Measurements from ENCODE around the gene RAVER2.

Gene RAVER2

DNA sequence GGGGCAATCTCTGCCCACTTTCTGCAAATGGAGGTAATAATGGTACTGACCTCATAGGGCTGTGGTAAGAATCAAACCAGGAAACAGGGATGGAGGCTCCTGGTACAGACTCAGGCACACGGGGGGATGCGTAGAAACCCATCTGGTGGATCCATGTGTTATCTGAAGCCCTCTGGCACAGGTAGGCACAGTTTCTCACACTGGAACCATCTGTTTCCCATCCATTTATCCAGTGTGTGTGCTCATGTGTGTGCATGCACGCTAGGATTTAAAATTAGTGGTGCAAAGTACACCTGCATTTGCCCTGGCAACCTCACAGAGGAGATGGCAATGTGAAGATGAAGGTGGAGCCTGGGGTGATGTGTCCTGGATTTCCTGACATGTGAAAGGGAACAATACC is 103.3 kb downstream of the RAVER2 start:
- TF ChIP-seq, protein P1, sequence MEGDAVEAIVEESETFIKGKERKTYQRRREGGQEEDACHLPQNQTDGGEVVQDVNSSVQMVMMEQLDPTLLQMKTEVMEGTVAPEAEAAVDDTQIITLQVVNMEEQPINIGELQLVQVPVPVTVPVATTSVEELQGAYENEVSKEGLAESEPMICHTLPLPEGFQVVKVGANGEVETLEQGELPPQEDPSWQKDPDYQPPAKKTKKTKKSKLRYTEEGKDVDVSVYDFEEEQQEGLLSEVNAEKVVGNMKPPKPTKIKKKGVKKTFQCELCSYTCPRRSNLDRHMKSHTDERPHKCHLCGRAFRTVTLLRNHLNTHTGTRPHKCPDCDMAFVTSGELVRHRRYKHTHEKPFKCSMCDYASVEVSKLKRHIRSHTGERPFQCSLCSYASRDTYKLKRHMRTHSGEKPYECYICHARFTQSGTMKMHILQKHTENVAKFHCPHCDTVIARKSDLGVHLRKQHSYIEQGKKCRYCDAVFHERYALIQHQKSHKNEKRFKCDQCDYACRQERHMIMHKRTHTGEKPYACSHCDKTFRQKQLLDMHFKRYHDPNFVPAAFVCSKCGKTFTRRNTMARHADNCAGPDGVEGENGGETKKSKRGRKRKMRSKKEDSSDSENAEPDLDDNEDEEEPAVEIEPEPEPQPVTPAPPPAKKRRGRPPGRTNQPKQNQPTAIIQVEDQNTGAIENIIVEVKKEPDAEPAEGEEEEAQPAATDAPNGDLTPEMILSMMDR (conservative IDR thresholded peaks at IDR 0.05; ENCODE audit: low read depth) = no peak
- no peak overlapping the region for H3K27ac ChIP-seq
- no peak for DNase-seq (ENCODE audit: low spot score)
- POLR2A ChIA-PET (ENCODE audit: low non-redundant PET) = no interaction called here
- CTCF ChIA-PET = interaction anchor here (0.6 to 1.1 kb wide), 2 partner anchors 25 to 1193 kb away, joined by 3 to 4 read pairs; no protein-coding TSS in a partner anchor

DNA sequence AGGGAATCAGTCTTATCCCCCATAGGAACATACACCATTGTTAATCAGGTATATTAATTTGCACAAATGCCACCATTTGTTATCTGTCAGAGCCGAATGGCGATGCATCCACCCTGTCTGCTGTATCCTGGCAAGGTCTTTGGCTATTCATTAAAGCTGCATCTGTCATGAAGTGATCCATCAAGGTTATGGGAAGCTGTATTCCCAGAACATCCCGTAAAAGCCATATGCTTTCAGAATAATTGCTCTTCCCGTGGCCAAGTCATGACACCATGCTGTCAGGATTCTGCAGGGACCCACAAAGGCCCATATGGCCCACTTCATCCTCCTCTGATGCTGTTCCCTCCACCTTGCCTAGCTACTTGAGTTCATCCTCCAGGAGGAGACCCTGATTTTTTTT is 103.9 kb downstream of the RAVER2 start:
- ChIA-PET CTCF (interaction anchor here (0.6 to 1.1 kb wide), 2 partner anchors 25 to 1194 kb away, joined by 3 to 4 read pairs; no protein-coding TSS in a partner anchor), POLR2A (ENCODE audit: low non-redundant PET) (no interaction called here)
- no peak for DNase-seq (ENCODE audit: low spot score)
- TF ChIP-seq, protein P1 (conservative IDR thresholded peaks at IDR 0.05; ENCODE audit: low read depth) = no peak
- H3K27ac ChIP-seq = no peak overlapping the region

DNA sequence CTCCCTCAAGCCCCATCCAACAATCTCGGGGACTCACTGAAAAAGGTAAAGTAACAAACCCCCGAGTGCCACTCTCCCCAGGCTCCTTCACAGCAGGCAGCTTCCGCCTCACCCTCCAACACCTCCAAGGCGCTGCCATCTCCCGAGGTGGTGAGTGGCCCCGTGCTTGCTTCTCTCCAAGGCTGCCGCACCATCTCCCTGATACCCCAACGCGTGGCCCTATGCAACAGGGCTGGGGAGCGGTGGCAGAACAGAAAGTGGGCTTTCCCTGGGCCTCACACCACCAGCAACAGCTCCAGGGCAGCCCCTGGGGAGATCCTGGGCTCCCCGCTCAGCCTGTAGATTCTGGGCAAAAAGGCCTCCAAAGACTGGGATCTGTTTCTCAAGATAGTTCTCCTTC is 105.1 kb downstream of the RAVER2 start:
- TF ChIP-seq, protein P1 (conservative IDR thresholded peaks at IDR 0.05; ENCODE audit: low read depth) = no peak
- DNase-seq (ENCODE audit: low spot score) = no peak
- ChIA-PET POLR2A (ENCODE audit: low non-redundant PET) (no interaction called here), CTCF (no interaction called here)
- no peak overlapping the region for H3K27ac ChIP-seq

DNA sequence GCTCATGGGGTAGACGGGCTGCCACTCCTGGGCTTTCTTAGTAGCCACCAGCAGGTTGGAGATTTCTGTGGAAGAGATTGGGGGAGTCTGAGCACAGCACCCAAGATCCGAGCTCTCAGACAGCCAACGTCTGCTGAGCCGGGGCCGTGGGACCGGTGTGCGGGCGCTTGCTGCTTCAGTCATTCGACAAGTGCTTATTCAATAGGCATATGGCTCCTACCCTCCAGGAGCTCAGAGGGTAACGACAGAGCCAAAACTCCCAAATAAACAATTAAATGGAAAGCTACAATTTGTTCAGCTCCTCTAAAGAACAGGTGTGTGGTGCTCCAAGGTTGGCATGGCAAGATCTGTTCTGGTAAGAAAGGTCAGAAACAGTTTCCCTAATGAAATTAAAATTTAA is 106.0 kb downstream of the RAVER2 start:
- TF ChIP-seq, protein P1 (conservative IDR thresholded peaks at IDR 0.05; ENCODE audit: low read depth) = no peak
- no peak overlapping the region for H3K27ac ChIP-seq
- ChIA-PET CTCF (no interaction called here), POLR2A (ENCODE audit: low non-redundant PET) (no interaction called here)
- no peak for DNase-seq (ENCODE audit: low spot score)

DNA sequence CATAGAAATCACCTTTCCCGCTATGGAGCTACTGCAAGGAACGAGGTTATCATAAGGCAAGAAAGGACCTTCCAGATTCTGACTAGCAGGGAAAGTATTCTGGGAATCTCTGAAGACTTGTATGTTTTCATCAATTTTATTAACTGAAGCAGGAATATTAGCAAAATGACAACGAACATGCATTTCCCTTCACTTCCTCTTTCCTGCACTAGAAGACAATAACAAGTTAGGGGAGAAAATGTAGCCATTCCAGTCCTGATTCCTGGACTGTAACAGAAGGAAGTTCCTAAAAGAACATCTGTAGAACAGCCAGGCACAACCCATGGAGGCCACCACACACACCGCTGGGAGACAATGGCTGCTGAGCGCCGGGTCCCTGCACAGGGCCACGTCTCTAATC is 106.8 kb downstream of the RAVER2 start:
- ChIA-PET CTCF (no interaction called here), POLR2A (ENCODE audit: low non-redundant PET) (no interaction called here)
- H3K27ac ChIP-seq = no peak overlapping the region
- DNase-seq (ENCODE audit: low spot score) = no peak
- TF ChIP-seq, protein P1 (conservative IDR thresholded peaks at IDR 0.05; ENCODE audit: low read depth) = no peak

DNA sequence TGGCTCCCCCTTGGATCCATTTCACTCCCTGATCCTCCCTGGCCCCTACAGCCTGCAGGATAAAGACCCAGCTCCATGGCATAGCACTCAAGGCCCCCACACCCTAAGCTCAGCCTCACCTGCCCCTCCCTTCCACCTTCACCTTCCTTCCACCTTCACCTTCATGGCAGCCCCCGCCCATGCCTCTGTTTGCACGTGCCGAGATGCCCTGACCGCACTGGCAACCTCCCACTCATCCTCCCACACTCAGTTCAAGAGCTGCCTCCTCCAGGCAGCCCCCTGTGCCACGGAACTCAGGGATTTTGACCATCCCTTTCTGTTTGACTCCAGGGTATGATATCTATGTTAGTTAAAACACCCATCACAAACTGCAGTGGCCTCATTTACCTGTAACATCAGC is 109.8 kb downstream of the RAVER2 start:
- TF ChIP-seq, protein P1 (conservative IDR thresholded peaks at IDR 0.05; ENCODE audit: low read depth) = no peak
- ChIA-PET CTCF (no interaction called here), POLR2A (ENCODE audit: low non-redundant PET) (no interaction called here)
- H3K27ac ChIP-seq = no peak overlapping the region
- no peak for DNase-seq (ENCODE audit: low spot score)

DNA sequence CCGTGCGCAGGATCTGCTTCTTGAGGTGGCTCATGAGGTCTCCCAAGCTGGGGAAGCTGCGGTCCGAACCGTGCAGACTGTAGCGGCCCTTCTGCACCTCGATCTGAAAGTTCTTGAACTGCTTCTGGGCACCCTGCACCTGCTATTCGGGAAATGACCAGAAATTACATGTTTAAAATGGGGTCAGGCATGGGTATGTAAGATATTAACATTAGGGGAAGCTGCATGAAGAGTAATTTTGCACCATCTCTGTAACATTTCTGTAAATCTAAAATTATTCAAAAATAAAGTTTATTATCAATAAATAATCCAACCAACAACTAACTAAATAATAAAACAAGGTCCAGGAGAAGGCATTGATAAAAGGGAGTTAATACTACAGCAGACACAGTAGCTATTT is 110.7 kb downstream of the RAVER2 start:
- TF ChIP-seq, protein P1 (conservative IDR thresholded peaks at IDR 0.05; ENCODE audit: low read depth) = no peak
- no peak for DNase-seq (ENCODE audit: low spot score)
- ChIA-PET POLR2A (ENCODE audit: low non-redundant PET) (no interaction called here), CTCF (no interaction called here)
- no peak overlapping the region for H3K27ac ChIP-seq
